Measurements from ENCODE around the gene NET1. TPM values are rescaled to one million over a fixed set of nuclear protein-coding genes. Genes with fewer than 3 reads are reported as not detected.

NET1 gene
- total RNA-seq, 4 donors from 2014 or later = 90.0 to 311 (median 289) TPM

- intact Hi-C loops (cut with DNase I; ENCODE audit: low total_unique reads) (no loop called here), in situ Hi-C loops (cut with MboI; ENCODE audit: low pct_ligation_motif_present in 1 of 4, low pct_unique_long_range_greater_than_20kb in 1 of 4, low sequenced_read_pairs in 3 of 4) (loop anchor here in 1 of 4 donors (25.0 kb wide), 1 partner anchor 554 kb away; the partner anchor contains the start of gene AKR1E2)
- no peaks in the 10 kb centered on the region for H3K4me1 ChIP-seq
- H3K4me3 ChIP-seq = no peak overlapping the region
- H3K36me3 ChIP-seq = no peaks in the 10 kb centered on the region
- H3K27ac ChIP-seq = no peak overlapping the region
- DNase-seq = no peak
- H3K27me3 ChIP-seq = no peaks in the 10 kb centered on the region
- TF ChIP-seq POLR2AphosphoS5 (IDR thresholded peaks at IDR 0.05) (no peak), EP300 (IDR thresholded peaks at IDR 0.05; ENCODE audit: low read depth) (no peak), CTCF (IDR thresholded peaks at IDR 0.05) (no peak), POLR2A (IDR thresholded peaks at IDR 0.05) (no peak)
- 85 to 94% methylated on average over 3 of the region's 3 CpGs for WGBS, 2 donors (ENCODE audit: low coverage in 1 of 2)
- peaks cover 19 to 22% of the 10 kb centered on the region in 2 donors for H3K9me3 ChIP-seq
Measured at GRCh38 chr10:5391790-5392189, 20.6 kb upstream of the NET1 start.

- DNase-seq = no peak
- Histone ChIP-seq H3K4me3 (no peak overlapping the region), H3K27ac (no peak overlapping the region), H3K27me3 (no peaks in the 10 kb centered on the region), H3K36me3 (no peaks in the 10 kb centered on the region), H3K4me1 (no peaks in the 10 kb centered on the region), H3K9me3 (peaks cover 19 to 22% of the 10 kb centered on the region in 2 donors)
- intact Hi-C loops (cut with DNase I; ENCODE audit: low total_unique reads) = no loop called here
- WGBS, 2 donors (ENCODE audit: low coverage in 1 of 2) = 91 to 100% methylated on average over 1 to 11 of the region's 14 CpGs
- in situ Hi-C loops (cut with MboI; ENCODE audit: low pct_ligation_motif_present in 1 of 4, low pct_unique_long_range_greater_than_20kb in 1 of 4, low sequenced_read_pairs in 3 of 4) = loop anchor here in 1 of 4 donors (25.0 kb wide), 1 partner anchor 556 kb away; the partner anchor contains the start of gene AKR1E2
- TF ChIP-seq EP300 (IDR thresholded peaks at IDR 0.05; ENCODE audit: low read depth) = no peak
- no peak for TF ChIP-seq CTCF (IDR thresholded peaks at IDR 0.05)
- TF ChIP-seq POLR2AphosphoS5 (IDR thresholded peaks at IDR 0.05) = no peak
- TF ChIP-seq POLR2A (IDR thresholded peaks at IDR 0.05) = no peak
Measured at GRCh38 chr10:5393529-5393928, 18.8 kb upstream of the NET1 start.

- in situ Hi-C loops (cut with MboI; ENCODE audit: low pct_ligation_motif_present in 1 of 4, low pct_unique_long_range_greater_than_20kb in 1 of 4, low sequenced_read_pairs in 3 of 4) = loop anchor here in 1 of 4 donors (25.0 kb wide), 1 partner anchor 558 kb away; the partner anchor contains the start of gene AKR1E2
- no peak overlapping the region for H3K27ac ChIP-seq
- DNase-seq = no peak
- H3K4me3 ChIP-seq = no peak overlapping the region
- no peaks in the 10 kb centered on the region for H3K4me1 ChIP-seq
- TF ChIP-seq POLR2AphosphoS5 (IDR thresholded peaks at IDR 0.05) = no peak
- no peak for TF ChIP-seq EP300 (IDR thresholded peaks at IDR 0.05; ENCODE audit: low read depth)
- no peak for TF ChIP-seq CTCF (IDR thresholded peaks at IDR 0.05)
- no peak for TF ChIP-seq POLR2A (IDR thresholded peaks at IDR 0.05)
- no peaks in the 10 kb centered on the region for H3K27me3 ChIP-seq
- WGBS, 2 donors (ENCODE audit: low coverage in 1 of 2) = 88% methylated on average over 18 of the region's 18 CpGs; no CpG with 5 or more reads in 1 of the 2 donors
- H3K36me3 ChIP-seq = no peaks in the 10 kb centered on the region
- H3K9me3 ChIP-seq = peaks cover 10 to 12% of the 10 kb centered on the region in 2 donors
- intact Hi-C loops (cut with DNase I; ENCODE audit: low total_unique reads) = no loop called here
Measured at GRCh38 chr10:5395168-5395567, 17.2 kb upstream of the NET1 start.

GRCh38 chr10:5396556-5397300 lies 15.6 kb upstream of the NET1 start:
- TF ChIP-seq POLR2AphosphoS5 (IDR thresholded peaks at IDR 0.05) (no peak), POLR2A (IDR thresholded peaks at IDR 0.05) (no peak), CTCF (IDR thresholded peaks at IDR 0.05) (no peak), EP300 (IDR thresholded peaks at IDR 0.05; ENCODE audit: low read depth) (no peak)
- H3K4me3 ChIP-seq = no peak overlapping the region
- H3K9me3 ChIP-seq = no peaks in the 10 kb centered on the region
- H3K4me1 ChIP-seq = no peaks in the 10 kb centered on the region
- no peaks in the 10 kb centered on the region for H3K36me3 ChIP-seq
- WGBS, 2 donors (ENCODE audit: low coverage in 1 of 2) = 84 to 89% methylated on average over 11 to 12 of the region's 12 CpGs
- intact Hi-C loops (cut with DNase I; ENCODE audit: low total_unique reads) = no loop called here
- H3K27ac ChIP-seq = no peak overlapping the region
- in situ Hi-C loops (cut with MboI; ENCODE audit: low pct_ligation_motif_present in 1 of 4, low pct_unique_long_range_greater_than_20kb in 1 of 4, low sequenced_read_pairs in 3 of 4) = loop anchor here in 1 of 4 donors (25.0 kb wide), 1 partner anchor 559 kb away; the partner anchor contains the start of gene AKR1E2
- no peak for DNase-seq
- no peaks in the 10 kb centered on the region for H3K27me3 ChIP-seq

All from transverse colon (tissue), 4 donors.